SJSA1 (cell line): ENCODE data around the gene VWA3B. TPM values are rescaled to one million over a fixed set of nuclear protein-coding genes. Genes with fewer than 3 reads are reported as not detected.
"Not testable (repeated sequence)": the region's sequence is repeated elsewhere in the genome, so short reads cannot be mapped to it uniquely, and the experiment has no call there.

Experiments used
- DNase-seq, 2 experiments: peaks; one replicate each; pipeline ENCODE4 v3.0.0-alpha.2; 2015 to 2020; ENCODE audit warnings: low spot score in 2 of 2, low read depth in 1 of 2
- H3K27ac ChIP-seq: fragments of 250-450 bp; sonication (Bioruptor Pico); 2 replicates; pipeline ENCODE4 v1.5.1; 2020; ENCODE audit warnings: mild to moderate bottlenecking, moderate library complexity
- H3K27me3 ChIP-seq: fragments of 250-450 bp; sonication (Bioruptor Pico); replicated peaks from 2 replicates; pipeline ENCODE4 v1.5.1; 2020; ENCODE audit warnings: mild to moderate bottlenecking, moderate library complexity
- H3K36me3 ChIP-seq: fragments of 250-450 bp; sonication (Bioruptor Pico); 2 replicates; pipeline ENCODE4 v1.5.1; 2020; ENCODE audit warnings: mild to moderate bottlenecking
- H3K4me1 ChIP-seq: fragments of 250-450 bp; sonication (Bioruptor Pico); replicated peaks from 2 replicates; pipeline ENCODE4 v1.6.1; 2021; ENCODE audit warnings: mild to moderate bottlenecking
- H3K4me3 ChIP-seq: fragments of 250-450 bp; sonication (Bioruptor Pico); 2 replicates; pipeline ENCODE4 v1.5.1; 2020; ENCODE audit warnings: mild to moderate bottlenecking
- H3K9me3 ChIP-seq: fragments of 250-450 bp; sonication (Bioruptor Pico); replicated peaks from 2 replicates; pipeline ENCODE4 v1.5.1; 2020; ENCODE audit warnings: mild to moderate bottlenecking
- total RNA-seq: library from RNA; depleted of rRNA; stranded (reverse); fragments of >200 nt; shearing (Covaris generic); gene quantifications from 2 replicates; pipeline ENCODE4 v1.2.3, GENCODE V29; 2014; rRNA removed

VWA3B gene, protein sequence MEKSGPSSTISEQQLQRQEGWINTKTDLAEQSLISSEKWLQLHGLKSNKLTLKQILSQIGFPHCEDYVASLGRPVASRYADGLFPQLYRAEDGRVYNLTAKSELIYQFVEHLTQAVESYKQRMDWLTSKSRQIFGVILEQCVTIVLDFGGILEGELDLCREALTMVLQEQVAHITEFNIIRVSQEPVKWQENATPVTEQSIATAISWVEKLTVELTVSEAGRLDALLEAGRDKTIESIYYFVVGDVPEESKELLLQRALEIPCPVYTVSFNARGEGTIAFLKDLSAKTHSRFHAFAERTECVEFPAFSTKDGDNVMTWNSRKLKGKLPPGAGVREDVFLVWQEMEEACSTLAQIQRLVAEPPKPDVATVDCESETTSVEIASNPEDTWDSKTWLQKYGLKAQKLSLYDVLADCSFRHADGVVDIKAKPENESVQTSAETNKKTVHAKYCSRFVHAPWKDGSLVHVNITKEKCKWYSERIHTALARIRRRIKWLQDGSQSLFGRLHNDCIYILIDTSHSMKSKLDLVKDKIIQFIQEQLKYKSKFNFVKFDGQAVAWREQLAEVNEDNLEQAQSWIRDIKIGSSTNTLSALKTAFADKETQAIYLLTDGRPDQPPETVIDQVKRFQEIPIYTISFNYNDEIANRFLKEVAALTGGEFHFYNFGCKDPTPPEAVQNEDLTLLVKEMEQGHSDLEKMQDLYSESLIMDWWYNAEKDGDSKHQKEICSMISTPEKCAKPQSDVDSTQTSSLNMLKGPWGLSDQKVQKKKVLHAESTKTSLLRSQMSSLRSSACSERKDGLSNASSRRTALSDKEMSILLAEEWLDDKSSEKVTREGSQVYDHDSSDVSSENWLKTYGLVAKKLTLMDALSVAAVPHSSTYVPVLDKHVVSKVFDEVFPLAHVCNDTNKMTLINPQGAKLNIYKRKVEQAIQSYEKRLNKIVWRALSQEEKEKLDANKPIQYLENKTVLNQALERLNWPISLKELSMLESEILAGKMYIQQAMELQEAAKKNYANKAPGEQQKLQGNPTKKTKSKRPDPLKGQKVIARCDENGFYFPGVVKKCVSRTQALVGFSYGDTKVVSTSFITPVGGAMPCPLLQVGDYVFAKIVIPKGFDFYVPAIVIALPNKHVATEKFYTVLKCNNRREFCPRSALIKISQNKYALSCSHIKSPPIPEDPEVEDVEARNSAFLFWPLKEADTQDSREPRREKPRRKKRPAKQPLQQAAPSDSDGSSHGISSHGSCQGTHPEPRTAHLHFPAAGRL (N-terminal part only)
- not detected in 2 replicates for total RNA-seq

DNA sequence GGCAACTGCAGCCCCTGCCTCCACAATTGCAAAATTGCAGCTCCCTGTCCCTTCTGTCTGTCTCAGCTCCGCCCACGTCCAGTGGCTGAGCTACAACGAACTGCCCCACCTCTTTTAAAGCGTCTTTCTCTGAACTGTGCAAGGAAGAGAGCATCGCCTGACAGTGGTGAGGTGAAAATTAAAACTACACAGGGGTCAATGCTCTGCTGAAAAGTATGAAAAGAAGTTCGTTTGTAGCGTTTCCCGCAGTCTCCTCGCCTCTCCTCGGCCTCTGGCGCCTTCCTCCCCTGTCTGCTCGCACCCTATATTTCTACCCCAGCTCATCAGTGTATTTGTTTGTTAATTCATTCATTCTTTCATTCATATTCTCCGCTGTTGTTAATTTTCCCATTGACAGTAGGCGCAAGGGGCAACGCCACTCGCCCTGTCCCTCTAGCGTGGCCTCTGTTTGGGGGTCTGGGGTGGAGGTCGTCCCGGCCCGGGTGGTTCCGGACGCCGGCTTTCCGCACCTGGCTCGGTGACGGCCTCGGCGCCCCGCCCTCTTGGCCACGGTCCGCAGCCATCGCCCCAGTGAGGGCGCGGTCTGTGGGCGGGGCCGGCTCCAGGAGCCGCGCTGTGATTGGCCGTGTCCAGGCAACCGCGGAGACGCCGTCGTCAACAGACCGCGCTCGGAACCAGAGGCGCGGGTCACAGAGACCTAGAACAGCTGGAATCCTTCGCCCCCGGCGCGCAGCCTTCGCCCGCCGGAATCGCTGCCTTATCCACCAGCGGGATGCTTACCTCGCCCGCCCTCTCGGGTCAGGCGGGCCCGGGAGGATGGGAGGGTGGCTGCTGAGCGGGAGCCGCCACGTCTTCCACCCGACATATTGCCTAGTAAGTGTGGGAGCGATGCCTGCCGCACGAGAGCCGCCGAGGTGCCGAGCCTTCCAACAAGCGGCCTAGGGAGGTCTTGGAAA, at the start of gene VWA3B:
Gene VWA3B, plus strand, starts transcription at position 677 of the 956 bp plus-strand sequence. CDS start 5,926 bp downstream, outside the sequence.
- peak in 1 of 2 experiments; percentile 34 for DNase-seq
- Histone ChIP-seq H3K9me3 (no peaks in the 10 kb centered on the region), H3K4me1 (peaks cover 11% of the 10 kb centered on the region), H3K27ac (no peak within 1 kb of the TSS), H3K4me3 (peak within 1 kb of the TSS; percentile 30), H3K36me3 (no peaks in the 10 kb centered on the region), H3K27me3 (peaks cover 26% of the 10 kb centered on the region)

DNA sequence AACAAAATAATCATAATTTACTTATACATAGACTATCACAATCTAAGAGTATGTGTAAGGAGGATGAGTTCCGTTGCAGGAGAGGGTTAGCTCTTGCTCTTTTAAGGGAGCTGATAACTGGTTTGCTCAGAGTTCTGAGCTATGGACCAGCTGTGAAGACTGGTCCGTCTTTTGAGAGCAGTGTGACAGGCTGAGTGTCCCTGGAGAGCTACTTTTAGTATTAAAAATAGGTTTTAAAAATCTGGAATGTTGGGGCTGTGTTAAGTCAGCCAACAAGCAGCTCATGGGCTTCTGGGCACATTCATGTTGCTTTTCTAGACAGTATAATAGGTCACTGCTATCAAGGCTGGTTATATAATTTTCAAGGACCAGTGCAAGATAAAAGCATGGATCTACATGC, 49.8 kb upstream of the VWA3B start:
- Histone ChIP-seq H3K4me1 (no peaks in the 10 kb centered on the region), H3K4me3 (no peak overlapping the region), H3K36me3 (no peaks in the 10 kb centered on the region), H3K27me3 (no peaks in the 10 kb centered on the region), H3K9me3 (no peaks in the 10 kb centered on the region), H3K27ac (no peak overlapping the region)
- DNase-seq: no peak

DNA sequence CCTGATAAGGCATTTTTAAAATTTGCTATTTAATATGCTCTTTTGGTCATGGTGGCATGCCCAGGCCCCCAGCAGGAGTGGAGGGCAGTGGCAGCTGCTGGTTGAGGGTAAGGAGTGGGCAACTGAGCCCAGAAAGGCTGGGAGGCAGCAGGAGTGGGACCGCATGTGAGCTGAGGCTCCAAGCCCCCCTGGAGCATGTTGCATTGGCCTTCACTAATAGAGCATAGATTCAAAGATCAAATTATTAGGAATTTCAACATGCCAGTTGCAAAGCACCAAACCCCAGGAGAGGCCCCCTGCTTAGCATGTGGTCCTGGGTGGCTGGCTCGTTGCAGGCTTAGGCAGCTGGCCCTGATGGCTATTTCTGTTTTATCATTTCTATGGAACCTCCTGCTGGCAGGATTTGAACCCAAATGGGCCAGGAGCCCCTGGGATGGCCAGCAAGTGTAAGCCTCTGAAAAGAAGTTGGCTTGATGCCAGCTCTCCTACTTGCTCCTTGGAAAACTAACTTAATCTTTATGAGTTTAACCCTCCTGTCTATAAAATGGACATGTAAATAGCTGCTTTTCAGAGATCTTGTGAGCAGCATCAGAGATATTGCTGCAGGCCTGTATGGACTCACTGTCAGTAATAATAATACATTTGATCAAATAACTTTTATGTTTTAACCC, 49.2 kb upstream of the VWA3B start:
- H3K27me3 ChIP-seq: no peaks in the 10 kb centered on the region
- H3K27ac ChIP-seq: no peak overlapping the region
- no peaks in the 10 kb centered on the region for H3K9me3 ChIP-seq
- H3K4me3 ChIP-seq: no peak overlapping the region
- H3K4me1 ChIP-seq: no peaks in the 10 kb centered on the region
- no peaks in the 10 kb centered on the region for H3K36me3 ChIP-seq
- DNase-seq: no peak

DNA sequence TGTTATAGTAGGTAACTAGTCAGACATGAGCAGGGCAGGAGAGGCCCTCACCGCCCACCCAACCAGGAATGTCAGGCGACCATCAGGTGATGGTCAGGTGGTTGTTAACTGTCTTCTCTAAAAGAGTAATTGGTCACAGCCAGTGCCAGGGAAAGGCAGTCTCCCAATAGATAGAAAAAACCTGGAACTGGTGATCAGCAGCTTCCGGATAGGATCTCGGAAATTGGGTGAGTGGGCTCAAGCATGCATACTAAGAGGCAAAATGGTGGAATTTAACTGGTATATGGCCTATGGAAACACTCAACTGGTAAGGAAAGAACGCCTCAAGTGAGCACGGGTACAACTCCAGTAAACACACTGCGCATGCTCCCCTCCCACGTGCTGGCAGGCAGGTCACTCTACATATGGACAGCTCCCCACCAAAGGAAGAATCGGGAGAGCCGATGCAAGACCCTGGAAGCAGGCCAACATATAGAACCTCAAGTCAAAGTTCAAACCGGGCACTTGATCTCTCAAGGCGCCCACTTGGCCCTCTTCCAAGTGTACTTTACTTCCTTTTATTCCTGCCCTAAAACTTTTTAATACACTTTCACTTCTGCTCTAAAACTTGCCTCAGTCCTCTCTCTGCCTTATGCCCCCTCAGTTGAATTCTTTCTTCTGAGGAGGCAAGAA, 47.7 kb upstream of the VWA3B start:
- DNase-seq: peak in 1 of 2 experiments; percentile 8
- Histone ChIP-seq H3K9me3 (no peaks in the 10 kb centered on the region), H3K4me3 (no peak overlapping the region), H3K27ac (no peak overlapping the region), H3K27me3 (no peaks in the 10 kb centered on the region), H3K36me3 (no peaks in the 10 kb centered on the region), H3K4me1 (no peaks in the 10 kb centered on the region)

DNA sequence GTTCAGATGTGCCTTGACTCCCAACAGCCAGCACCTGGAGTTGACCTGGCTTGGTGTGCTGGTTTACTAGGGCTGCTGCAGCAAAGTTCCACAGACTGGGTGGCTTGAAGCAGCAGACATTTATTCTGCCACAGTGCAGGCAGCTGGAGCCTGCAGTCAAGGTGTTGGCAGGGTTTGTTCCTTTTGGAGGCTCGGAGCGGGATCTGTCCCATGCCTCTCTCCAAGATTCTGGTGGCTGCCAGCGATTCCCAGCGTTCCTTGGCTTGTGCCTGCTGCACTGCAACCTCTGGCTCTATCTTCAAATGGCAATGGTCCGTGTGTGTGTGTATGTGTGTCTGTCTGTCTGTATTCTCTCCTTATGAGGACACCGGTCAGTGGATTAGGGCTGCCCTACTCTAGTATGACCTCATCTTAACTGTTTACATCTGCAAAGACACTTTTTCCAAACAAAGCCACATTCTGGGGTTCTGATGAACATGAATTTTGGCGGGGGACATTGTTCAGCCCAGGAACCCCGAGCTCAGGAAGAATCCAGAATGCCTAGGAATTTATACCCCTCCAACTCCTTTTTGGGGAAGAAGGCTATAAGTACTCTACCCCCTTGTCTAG, 46.5 kb upstream of the VWA3B start:
- Histone ChIP-seq H3K4me1 (no peaks in the 10 kb centered on the region), H3K27ac (no peak overlapping the region), H3K27me3 (no peaks in the 10 kb centered on the region), H3K4me3 (no peak overlapping the region), H3K9me3 (no peaks in the 10 kb centered on the region), H3K36me3 (no peaks in the 10 kb centered on the region)
- peak in 1 of 2 experiments; percentile 22 for DNase-seq

DNA sequence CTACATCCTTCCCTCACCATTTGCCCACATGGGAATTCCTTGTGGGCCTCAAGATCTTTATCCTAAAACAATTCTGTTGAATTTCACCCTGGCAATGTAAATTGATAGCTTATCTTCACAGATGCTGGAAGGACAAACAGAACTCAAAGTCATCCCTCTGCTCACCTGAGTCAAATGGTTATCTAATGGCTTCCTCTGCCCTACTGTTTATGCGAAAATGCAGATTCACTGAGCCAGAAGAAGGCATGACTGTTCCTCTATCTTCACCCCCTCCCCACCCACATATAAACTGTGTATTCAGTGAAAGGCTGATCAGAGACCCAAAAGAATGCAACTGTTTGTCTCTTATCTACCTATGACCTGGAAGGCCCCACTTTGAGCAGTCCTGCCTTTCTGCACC, 43.9 kb upstream of the VWA3B start:
- no peak for DNase-seq

DNA sequence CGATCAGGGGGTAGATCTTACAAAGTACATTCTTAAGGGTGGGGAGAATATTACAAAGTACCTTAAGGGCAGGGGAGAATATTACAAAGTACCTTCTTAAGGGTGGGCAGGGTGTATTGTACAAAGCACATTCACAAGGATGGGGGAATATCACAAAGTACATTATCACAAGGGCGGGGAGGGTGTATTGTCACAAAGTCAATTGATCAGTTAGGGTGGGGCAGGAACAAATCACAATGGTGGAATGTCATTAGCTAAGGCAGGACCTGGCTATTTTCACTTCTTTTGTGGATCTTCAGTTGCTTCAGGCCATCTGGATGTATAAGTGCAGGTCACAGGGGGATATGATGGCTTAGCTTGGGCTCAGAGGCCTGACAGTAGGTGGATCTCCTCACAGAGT, 42.2 kb upstream of the VWA3B start:
- H3K9me3 ChIP-seq, DNase-seq, H3K27ac ChIP-seq, H3K4me3 ChIP-seq, H3K4me1 ChIP-seq, H3K36me3 ChIP-seq, H3K27me3 ChIP-seq: not testable (repeated sequence)

More for the DNA sequence above, 43.9 kb upstream of the VWA3B start:
- no peak overlapping the region for H3K4me3 ChIP-seq
- H3K9me3 ChIP-seq: no peaks in the 10 kb centered on the region
- no peaks in the 10 kb centered on the region for H3K36me3 ChIP-seq
- no peak overlapping the region for H3K27ac ChIP-seq
- no peaks in the 10 kb centered on the region for H3K27me3 ChIP-seq
- no peaks in the 10 kb centered on the region for H3K4me1 ChIP-seq

DNA sequence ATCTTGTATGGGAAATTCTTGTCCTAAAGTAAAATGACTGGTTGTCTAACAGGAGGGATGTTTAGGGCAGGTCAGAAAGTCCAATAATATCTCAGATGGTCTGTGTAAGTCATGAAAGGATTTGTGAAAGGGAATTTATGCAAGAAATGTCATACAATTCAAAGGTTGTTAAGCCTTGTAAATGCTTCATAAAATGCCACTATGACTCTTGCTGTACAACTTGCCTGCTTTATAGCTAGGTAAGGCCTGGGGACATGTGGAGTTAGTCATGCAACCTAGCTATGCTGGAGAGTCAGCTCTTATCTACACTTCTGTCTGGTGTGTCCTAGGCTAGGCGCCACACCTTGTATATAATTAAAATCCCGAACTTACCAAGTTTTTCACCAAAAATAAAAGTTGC, 36.9 kb upstream of the VWA3B start:
- Histone ChIP-seq H3K27me3 (no peaks in the 10 kb centered on the region), H3K4me1 (no peaks in the 10 kb centered on the region), H3K36me3 (no peaks in the 10 kb centered on the region), H3K27ac (no peak overlapping the region), H3K9me3 (no peaks in the 10 kb centered on the region), H3K4me3 (no peak overlapping the region)
- DNase-seq: no peak

DNA sequence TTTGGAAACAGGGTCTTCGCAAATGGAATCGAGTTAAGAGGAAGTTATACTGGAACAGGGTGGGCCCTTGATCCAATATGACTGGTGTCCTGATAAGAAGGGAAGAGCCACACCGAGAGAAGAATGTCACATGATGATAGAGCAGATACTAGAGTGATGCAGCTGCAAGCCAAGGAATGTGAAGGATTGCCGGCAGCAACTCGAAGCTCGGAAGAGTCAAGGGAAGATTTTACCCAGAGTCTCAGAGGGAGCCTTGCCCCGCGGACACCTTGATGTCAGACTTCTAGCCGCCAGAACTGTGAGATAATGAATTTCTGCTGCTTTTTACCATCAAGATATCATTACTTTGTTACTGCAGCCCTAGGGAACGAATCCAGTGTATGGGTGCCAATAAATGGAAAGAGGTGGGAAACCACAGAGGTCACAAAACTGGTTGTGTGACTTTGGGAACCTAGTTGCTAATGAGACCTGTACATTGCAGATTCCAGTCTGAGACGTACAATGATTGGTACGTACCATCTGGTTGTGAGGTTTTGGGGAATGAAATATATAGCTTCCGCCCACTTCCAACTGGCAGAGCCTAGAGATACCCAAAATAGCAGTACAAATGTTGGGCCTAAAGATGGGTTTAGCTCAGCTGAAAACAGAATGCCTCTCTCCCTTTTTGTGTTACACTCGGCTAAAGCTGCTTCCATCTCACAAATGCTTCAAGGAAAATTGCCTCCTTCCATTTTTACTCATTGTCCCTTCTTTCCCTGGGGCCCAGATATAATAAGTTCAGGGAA, 28.6 kb upstream of the VWA3B start:
- no peaks in the 10 kb centered on the region for H3K36me3 ChIP-seq
- H3K27ac ChIP-seq: no peak overlapping the region
- no peaks in the 10 kb centered on the region for H3K9me3 ChIP-seq
- no peaks in the 10 kb centered on the region for H3K27me3 ChIP-seq
- DNase-seq: no peak
- H3K4me3 ChIP-seq: no peak overlapping the region
- H3K4me1 ChIP-seq: no peaks in the 10 kb centered on the region

DNA sequence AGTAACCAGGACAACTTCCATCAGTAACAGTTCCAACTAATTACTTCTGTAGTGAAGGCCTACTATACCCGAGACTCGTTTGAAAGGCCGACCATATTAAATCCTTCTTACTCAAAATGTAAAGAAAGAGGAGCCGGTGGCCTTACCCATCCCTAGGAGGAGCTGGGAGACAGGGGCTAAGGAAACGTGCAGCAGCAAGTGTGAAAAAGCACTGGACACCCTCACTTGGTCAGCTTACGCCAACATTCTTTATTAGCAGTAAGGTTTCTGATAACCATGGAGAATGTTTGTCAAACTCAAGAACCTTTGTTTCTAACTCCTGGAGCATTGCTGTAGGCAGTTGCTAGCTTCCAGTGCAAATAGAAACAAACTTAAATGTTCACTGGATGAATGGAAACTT, 26.7 kb upstream of the VWA3B start:
- no peaks in the 10 kb centered on the region for H3K4me1 ChIP-seq
- H3K4me3 ChIP-seq: no peak overlapping the region
- no peak overlapping the region for H3K27ac ChIP-seq
- no peaks in the 10 kb centered on the region for H3K36me3 ChIP-seq
- H3K27me3 ChIP-seq: no peaks in the 10 kb centered on the region
- DNase-seq: no peak
- no peaks in the 10 kb centered on the region for H3K9me3 ChIP-seq

DNA sequence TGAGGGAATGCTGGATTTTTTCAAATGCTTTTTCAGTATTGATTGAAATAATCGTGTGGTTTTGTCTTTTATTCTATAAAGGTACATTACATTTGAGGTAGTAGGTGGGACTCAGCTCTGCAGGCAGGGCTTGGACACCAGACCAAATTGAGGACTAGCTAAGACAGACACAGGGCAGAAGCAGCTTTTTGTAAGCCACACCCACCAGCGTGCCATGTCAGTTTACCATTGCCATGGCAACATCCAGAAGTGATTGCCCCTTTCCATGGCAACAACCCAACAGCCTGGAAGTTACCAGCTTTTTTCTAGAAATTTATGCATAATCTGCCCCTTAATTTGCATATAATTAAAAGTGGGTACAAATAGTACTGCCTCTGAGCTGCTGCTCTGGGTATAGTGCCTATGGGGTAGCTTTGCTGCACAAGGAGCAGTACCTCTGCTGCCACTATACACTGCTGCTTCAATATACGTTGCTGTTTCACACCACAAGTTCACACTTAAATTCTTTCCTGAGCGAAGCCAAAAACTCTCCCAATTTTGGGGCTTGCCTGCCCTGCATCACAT, 23.6 kb upstream of the VWA3B start:
- Histone ChIP-seq H3K36me3 (no peaks in the 10 kb centered on the region), H3K27ac (no peak overlapping the region), H3K4me3 (no peak overlapping the region), H3K9me3 (no peaks in the 10 kb centered on the region), H3K27me3 (no peaks in the 10 kb centered on the region), H3K4me1 (no peaks in the 10 kb centered on the region)
- no peak for DNase-seq
